H9 (cell line): ENCODE results near the gene POLD1. TPM values are rescaled to one million over a fixed set of nuclear protein-coding genes. Genes with fewer than 3 reads are reported as not detected.

Source experiments
- DNase-seq: peaks from one replicate; pipeline ENCODE4 v3.0.0-alpha.2; 2017
- H2AFZ ChIP-seq: one replicate; pipeline ENCODE4 v1.6.1; 2013; ENCODE audit warnings: mild to moderate bottlenecking, low read length, control low read depth, moderate library complexity
- H2AK5ac ChIP-seq: 2 replicates; pipeline ENCODE4 v1.6.1; 2013; ENCODE audit warnings: low read length, control low read depth, mixed read lengths; ENCODE audit not compliant: insufficient read length
- H2BK120ac ChIP-seq: one replicate; pipeline ENCODE4 v1.6.1; 2013; ENCODE audit warnings: low read depth, mild to moderate bottlenecking, low read length, control low read depth, inconsistent platforms; ENCODE audit not compliant: poor library complexity, severe bottlenecking
- H2BK12ac ChIP-seq: 2 replicates; pipeline ENCODE4 v1.6.1; 2013; ENCODE audit warnings: low read length, control low read depth, mixed read lengths, low read depth; ENCODE audit not compliant: insufficient read length
- H2BK15ac ChIP-seq: 2 replicates; pipeline ENCODE4 v1.6.1; 2013; ENCODE audit warnings: low read depth, low read length, control low read depth
- H2BK20ac ChIP-seq: one replicate; pipeline ENCODE4 v1.6.1; 2013; ENCODE audit warnings: low read depth, mild to moderate bottlenecking, low read length, control low read depth, inconsistent platforms; ENCODE audit not compliant: poor library complexity, severe bottlenecking
- H2BK5ac ChIP-seq: 2 replicates; pipeline ENCODE4 v1.6.1; 2013; ENCODE audit warnings: low read length, control low read depth, mixed read lengths; ENCODE audit not compliant: insufficient read length
- H3K14ac ChIP-seq: 2 replicates; pipeline ENCODE4 v1.6.1; 2013; ENCODE audit warnings: low read length, control low read depth; ENCODE audit not compliant: insufficient read depth
- H3K18ac ChIP-seq: 2 replicates; pipeline ENCODE4 v1.6.1; 2013; ENCODE audit warnings: low read depth, mild to moderate bottlenecking, mixed read lengths, low read length, control low read depth; ENCODE audit not compliant: insufficient read length
- H3K23ac ChIP-seq: 2 replicates; pipeline ENCODE4 v1.6.1; 2013; ENCODE audit warnings: low read length, control low read depth, mixed read lengths, low read depth; ENCODE audit not compliant: insufficient read length
- H3K23me2 ChIP-seq: 2 replicates; pipeline ENCODE4 v1.6.1; 2013; ENCODE audit warnings: low read depth, mild to moderate bottlenecking, mixed read lengths, low read length, control low read depth; ENCODE audit not compliant: insufficient read length, poor library complexity, severe bottlenecking
- H3K27ac ChIP-seq: 2 replicates; pipeline ENCODE4 v1.5.1; 2013; ENCODE audit warnings: low read length, control low read depth, mixed read lengths, low read depth; ENCODE audit not compliant: insufficient read length
- H3K27me3 ChIP-seq: 2 replicates; pipeline ENCODE4 v1.6.1; 2013; ENCODE audit warnings: low read length, control low read depth, inconsistent platforms; ENCODE audit not compliant: insufficient read depth
- H3K4ac ChIP-seq: 2 replicates; pipeline ENCODE4 v1.6.1; 2013; ENCODE audit warnings: low read depth, mild to moderate bottlenecking, control low read depth, inconsistent platforms, low read length, moderate library complexity
- H3K4me1 ChIP-seq: 2 replicates; pipeline ENCODE4 v1.6.1; 2013; ENCODE audit warnings: low read length, control low read depth, inconsistent platforms; ENCODE audit not compliant: insufficient read depth
- H3K4me2 ChIP-seq: 2 replicates; pipeline ENCODE4 v1.6.1; 2013; ENCODE audit warnings: low read length, control low read depth, mixed read lengths; ENCODE audit not compliant: insufficient read length, insufficient read depth
- H3K56ac ChIP-seq: 2 replicates; pipeline ENCODE4 v1.6.1; 2013; ENCODE audit warnings: low read depth, mild to moderate bottlenecking, mixed read lengths, low read length, control low read depth; ENCODE audit not compliant: insufficient read length
- H3K79me1 ChIP-seq: 2 replicates; pipeline ENCODE4 v1.6.1; 2013; ENCODE audit warnings: low read depth, mild to moderate bottlenecking, moderate library complexity, low read length, control low read depth, inconsistent platforms; ENCODE audit not compliant: insufficient read depth, poor library complexity, severe bottlenecking
- H3K79me2 ChIP-seq: 2 replicates; pipeline ENCODE4 v1.6.1; 2013; ENCODE audit warnings: low read length, control low read depth, inconsistent platforms; ENCODE audit not compliant: insufficient read depth
- H3K9ac ChIP-seq: 2 replicates; pipeline ENCODE4 v1.6.1; 2013; ENCODE audit warnings: low read length, control low read depth, mixed read lengths; ENCODE audit not compliant: insufficient read length; ENCODE audit errors: extremely low read depth
- H3K9me3 ChIP-seq: one replicate; pipeline ENCODE4 v1.6.1; 2013; ENCODE audit warnings: low read depth, low read length, inconsistent platforms; ENCODE audit not compliant: control insufficient read depth
- H3T11ph ChIP-seq: one replicate; pipeline ENCODE4 v1.6.1; 2013; ENCODE audit warnings: mild to moderate bottlenecking, low read length, control low read depth, inconsistent platforms
- H4K20me1 ChIP-seq: one replicate; pipeline ENCODE4 v1.6.1; 2013; ENCODE audit not compliant: control insufficient read depth, insufficient read length, insufficient read depth
- H4K5ac ChIP-seq: 2 replicates; pipeline ENCODE4 v1.6.1; 2013; ENCODE audit warnings: low read depth, mild to moderate bottlenecking, mixed read lengths, low read length, control low read depth; ENCODE audit not compliant: insufficient read length
- H4K8ac ChIP-seq: replicated peaks from 2 replicates; pipeline ENCODE4 v1.6.1; 2013; ENCODE audit warnings: low read length, control low read depth, mixed read lengths, low read depth; ENCODE audit not compliant: insufficient read length
- H4K91ac ChIP-seq: 2 replicates; pipeline ENCODE4 v1.6.1; 2013; ENCODE audit warnings: low read depth, mild to moderate bottlenecking, moderate library complexity, mixed read lengths, low read length, control low read depth; ENCODE audit not compliant: insufficient read length
- H3K27ac Mint-ChIP-seq, 3 experiments: 2 replicates in 2 of 3; 3 replicates in 1 of 3; pipeline ENCODE4 v1.8.0; 2020 to 2021; ENCODE audit warnings: mixed read lengths in 3 of 3, mild to moderate bottlenecking in 1 of 3, moderate library complexity in 1 of 3
- H3K27me3 Mint-ChIP-seq: 2 replicates; pipeline ENCODE4 v1.8.0; 2021; ENCODE audit warnings: low read depth, mild to moderate bottlenecking, moderate library complexity, mixed read lengths
- H3K36me3 Mint-ChIP-seq, 3 experiments: 2 replicates in 2 of 3; 3 replicates in 1 of 3; pipeline ENCODE4 v1.8.0; 2020 to 2021; ENCODE audit warnings: low read depth in 3 of 3, mixed read lengths in 3 of 3; ENCODE audit not compliant: insufficient read depth in 1 of 3
- H3K4me1 Mint-ChIP-seq, 2 experiments: 2 replicates each; pipeline ENCODE4 v1.8.0; 2020; ENCODE audit warnings: mixed read lengths in 2 of 2
- H3K4me3 Mint-ChIP-seq, 2 experiments: 2 replicates in 1 of 2; 3 replicates in 1 of 2; pipeline ENCODE4 v1.8.0; 2020 to 2021; ENCODE audit warnings: mild to moderate bottlenecking in 2 of 2, mixed read lengths in 2 of 2, moderate library complexity in 1 of 2
- H3K9me3 Mint-ChIP-seq, 2 experiments: 2 replicates in 1 of 2; 3 replicates in 1 of 2; pipeline ENCODE4 v1.8.0; 2020; ENCODE audit warnings: mild to moderate bottlenecking in 2 of 2, mixed read lengths in 2 of 2, moderate library complexity in 1 of 2
- WGBS: extraction: QIAGEN DNeasy Blood & Tissue Kit; methylation state at CpG from one replicate; pipeline ENCODE4 v1.1.7; 2013; ENCODE audit warnings: missing lambda C conversion rate, low lambda C conversion rate, mixed read lengths; ENCODE audit not compliant: insufficient read length; ENCODE audit errors: extremely low coverage; 5-methylcytosine and 5-hydroxymethylcytosine counted together
- total RNA-seq: library from RNA; stranded (reverse); gene quantifications from 2 replicates; pipeline ENCODE4 v1.2.1, GENCODE V29; 2021
- TF ChIP-seq, protein P1 (sequence below): fragments of 200-600 bp; sonication (generic); conservative IDR thresholded peaks from 3 replicates; pipeline ENCODE4 v1.8.0; 2021; ENCODE audit warnings: antibody characterized with exemption, mild to moderate bottlenecking

Gene POLD1
- total RNA-seq, 1 experiment from 2014 or later, result 165 TPM

- no peak overlapping the region for H3K56ac ChIP-seq
Observed at GRCh38 chr19:50434525-50434924, 50.4 kb downstream of the POLD1 start.

More at GRCh38 chr19:50434525-50434924, 50.4 kb downstream of the POLD1 start:
- Histone ChIP-seq H2AFZ (no peak overlapping the region), H3K23me2 (peaks cover 12% of the 10 kb centered on the region), H3K9me3 (no peaks in the 10 kb centered on the region), H2AK5ac (no peak overlapping the region), H4K20me1 (no peaks in the 10 kb centered on the region), H3K27me3 (no peaks in the 10 kb centered on the region), H2BK120ac (no peak overlapping the region), H2BK15ac (no peak overlapping the region), H4K8ac (no peak overlapping the region), H3K79me2 (no peaks in the 10 kb centered on the region), H3K79me1 (no peaks in the 10 kb centered on the region), H4K5ac (no peak overlapping the region), H3K23ac (no peak overlapping the region), H2BK20ac (no peak overlapping the region), H4K91ac (no peak overlapping the region), H3K4ac (no peak overlapping the region), H3K14ac (no peak overlapping the region; the same call in 1 of the 2 replicates), H2BK12ac (no peak overlapping the region), H2BK5ac (no peak overlapping the region), H3K4me1 (peaks cover 3% of the 10 kb centered on the region; the same call in 1 of the 2 replicates), H3K18ac (no peak overlapping the region), H3K4me2 (no peak overlapping the region), H3T11ph (no peak overlapping the region), H3K9ac (no peak overlapping the region), H3K27ac (no peak overlapping the region)
- Mint-ChIP-seq H3K27ac (peak overlapping the region in 2 of 3 experiments; percentile 23 to 40; a peak in 1 of 7 replicates), H3K4me3 (0 out of 5 replicates have a peak overlapping the region, but pooled peaks of 1 of the 2 experiments have one; percentile 44), H3K27me3 (peaks cover 10% of the 10 kb centered on the region), H3K4me1 (peaks cover 23 to 27% of the 10 kb centered on the region in 2 experiments), H3K36me3 (peaks cover 0 to 2% (median 0%) of the 10 kb centered on the region in 3 experiments; a peak in 2 of 7 replicates), H3K9me3 (no peaks in the 10 kb centered on the region; a peak in 1 of 5 replicates)
- DNase-seq, result no peak
- WGBS, result no CpG with 5 or more reads among the region's 12 CpGs
- TF ChIP-seq, protein P1, sequence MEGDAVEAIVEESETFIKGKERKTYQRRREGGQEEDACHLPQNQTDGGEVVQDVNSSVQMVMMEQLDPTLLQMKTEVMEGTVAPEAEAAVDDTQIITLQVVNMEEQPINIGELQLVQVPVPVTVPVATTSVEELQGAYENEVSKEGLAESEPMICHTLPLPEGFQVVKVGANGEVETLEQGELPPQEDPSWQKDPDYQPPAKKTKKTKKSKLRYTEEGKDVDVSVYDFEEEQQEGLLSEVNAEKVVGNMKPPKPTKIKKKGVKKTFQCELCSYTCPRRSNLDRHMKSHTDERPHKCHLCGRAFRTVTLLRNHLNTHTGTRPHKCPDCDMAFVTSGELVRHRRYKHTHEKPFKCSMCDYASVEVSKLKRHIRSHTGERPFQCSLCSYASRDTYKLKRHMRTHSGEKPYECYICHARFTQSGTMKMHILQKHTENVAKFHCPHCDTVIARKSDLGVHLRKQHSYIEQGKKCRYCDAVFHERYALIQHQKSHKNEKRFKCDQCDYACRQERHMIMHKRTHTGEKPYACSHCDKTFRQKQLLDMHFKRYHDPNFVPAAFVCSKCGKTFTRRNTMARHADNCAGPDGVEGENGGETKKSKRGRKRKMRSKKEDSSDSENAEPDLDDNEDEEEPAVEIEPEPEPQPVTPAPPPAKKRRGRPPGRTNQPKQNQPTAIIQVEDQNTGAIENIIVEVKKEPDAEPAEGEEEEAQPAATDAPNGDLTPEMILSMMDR, result no peak
